MCF 10A (cell line): ENCODE measurements around the gene TRIM59. TPM values are rescaled to one million over a fixed set of nuclear protein-coding genes. Genes with fewer than 3 reads are reported as not detected.

Source experiments
- BruUV-seq: library from RNA; stranded (reverse); fragments of 400-500 nt; replicated peaks from 2 replicates; lab custom pipeline; 2021; lab: Mats Ljungman, UMichigan
- CTCF ChIA-PET: fragments of 300-600 bp; sonication (Branson Sonifier 250); formaldehyde crosslinking; extraction: SDS; loops from one replicate; lab custom pipeline; 2021; ENCODE audit warnings: antibody characterized with exemption, inconsistent platforms; lab: Yijun Ruan, JAX
- POLR2A ChIA-PET: fragments of 300-600, 350-650 bp; sonication (Branson Sonifier 250); formaldehyde crosslinking; extraction: SDS; loops from one replicate; lab custom pipeline; 2020; ENCODE audit warnings: antibody characterized with exemption, inconsistent platforms; lab: Yijun Ruan, JAX
- DNase-seq: peaks from one replicate; pipeline ENCODE4 v3.0.0-alpha.2; 2018; ENCODE audit not compliant: unreplicated experiment
- H3K27ac Mint-ChIP-seq: one replicate; pipeline ENCODE4 v1.8.0; 2022; ENCODE audit warnings: mild to moderate bottlenecking, low read depth, mixed read lengths; ENCODE audit not compliant: unreplicated experiment
- H3K27me3 Mint-ChIP-seq: one replicate; pipeline ENCODE4 v1.8.0; 2022; ENCODE audit warnings: mixed read lengths; ENCODE audit not compliant: insufficient read depth, unreplicated experiment
- H3K36me3 Mint-ChIP-seq: one replicate; pipeline ENCODE4 v1.8.0; 2022; ENCODE audit warnings: mild to moderate bottlenecking, moderate library complexity, mixed read lengths; ENCODE audit not compliant: insufficient read depth, unreplicated experiment
- H3K4me1 Mint-ChIP-seq: one replicate; pipeline ENCODE4 v1.8.0; 2022; ENCODE audit warnings: mixed read lengths; ENCODE audit not compliant: insufficient read depth, unreplicated experiment
- H3K4me3 Mint-ChIP-seq: one replicate; pipeline ENCODE4 v1.8.0; 2022; ENCODE audit warnings: mild to moderate bottlenecking, moderate library complexity, mixed read lengths; ENCODE audit not compliant: unreplicated experiment
- H3K9me3 Mint-ChIP-seq: one replicate; pipeline ENCODE4 v1.8.0; 2022; ENCODE audit warnings: mixed read lengths; ENCODE audit not compliant: unreplicated experiment
- intact Hi-C: fragments of 100-400 bp; cut with micrococcal nuclease; formaldehyde crosslinking; loops from 2 replicates; pipeline ENCODE4 v1.14.1; 2022
- total RNA-seq: library from RNA; stranded (reverse); gene quantifications from 2 replicates; pipeline ENCODE4 v1.2.3, GENCODE V29; 2022
- TF ChIP-seq, protein P1 (sequence below): fragments of 200-600 bp; IDR thresholded peaks from one replicate; pipeline ENCODE4 v1.8.0; 2022; ENCODE audit warnings: antibody characterized with exemption, mild to moderate bottlenecking; ENCODE audit not compliant: unreplicated experiment

TRIM59 gene
- total RNA-seq, 1 experiment from 2014 or later = 15.1 TPM

GRCh38 chr3:160451602-160452001 lies 2.0 kb upstream of the TRIM59 start:
- H3K4me1 Mint-ChIP-seq = no peaks in the 10 kb centered on the region
- no peaks in the 10 kb centered on the region for H3K27me3 Mint-ChIP-seq
- H3K9me3 Mint-ChIP-seq = no peaks in the 10 kb centered on the region
- H3K36me3 Mint-ChIP-seq = peaks cover 1% of the 10 kb centered on the region
- no peak overlapping the region for H3K4me3 Mint-ChIP-seq
- no peak overlapping the region for H3K27ac Mint-ChIP-seq
- intact Hi-C loops = no loop called here
- BruUV-seq = no TSS peak
- ChIA-PET CTCF (interaction anchor here (0.6 to 0.9 kb wide), 2 partner anchors 11 to 36 kb away, joined by 3 read pairs; no protein-coding TSS in a partner anchor), POLR2A (interaction anchor here (0.7 to 2.4 kb wide), 3 partner anchors 10 to 26 kb away, joined by 3 to 15 read pairs (median 3); no protein-coding TSS in a partner anchor)
- no peak for DNase-seq
- TF ChIP-seq, protein P1, sequence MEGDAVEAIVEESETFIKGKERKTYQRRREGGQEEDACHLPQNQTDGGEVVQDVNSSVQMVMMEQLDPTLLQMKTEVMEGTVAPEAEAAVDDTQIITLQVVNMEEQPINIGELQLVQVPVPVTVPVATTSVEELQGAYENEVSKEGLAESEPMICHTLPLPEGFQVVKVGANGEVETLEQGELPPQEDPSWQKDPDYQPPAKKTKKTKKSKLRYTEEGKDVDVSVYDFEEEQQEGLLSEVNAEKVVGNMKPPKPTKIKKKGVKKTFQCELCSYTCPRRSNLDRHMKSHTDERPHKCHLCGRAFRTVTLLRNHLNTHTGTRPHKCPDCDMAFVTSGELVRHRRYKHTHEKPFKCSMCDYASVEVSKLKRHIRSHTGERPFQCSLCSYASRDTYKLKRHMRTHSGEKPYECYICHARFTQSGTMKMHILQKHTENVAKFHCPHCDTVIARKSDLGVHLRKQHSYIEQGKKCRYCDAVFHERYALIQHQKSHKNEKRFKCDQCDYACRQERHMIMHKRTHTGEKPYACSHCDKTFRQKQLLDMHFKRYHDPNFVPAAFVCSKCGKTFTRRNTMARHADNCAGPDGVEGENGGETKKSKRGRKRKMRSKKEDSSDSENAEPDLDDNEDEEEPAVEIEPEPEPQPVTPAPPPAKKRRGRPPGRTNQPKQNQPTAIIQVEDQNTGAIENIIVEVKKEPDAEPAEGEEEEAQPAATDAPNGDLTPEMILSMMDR = no peak

DNA sequence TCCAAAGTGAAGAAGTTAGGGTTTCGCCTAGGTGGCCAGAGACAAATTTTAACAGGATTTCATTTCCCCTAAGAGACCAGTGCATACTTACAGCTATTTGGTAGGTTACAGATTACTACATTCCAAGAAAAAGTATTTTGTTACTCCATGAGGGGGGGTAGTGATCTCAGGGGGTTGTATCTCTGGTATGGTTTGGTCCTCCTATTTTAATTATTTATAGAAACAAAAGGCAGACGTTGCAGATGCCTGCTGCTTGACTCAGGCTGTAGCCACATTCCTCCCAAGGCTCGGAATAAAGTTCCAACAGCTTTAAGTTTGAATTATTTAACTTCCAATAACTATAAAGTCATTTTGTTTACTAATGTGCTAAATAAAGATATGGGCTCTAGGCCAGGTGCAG lies 1.3 kb upstream of the TRIM59 start:
- TF ChIP-seq, protein P1 = no peak
- intact Hi-C loops = no loop called here
- no peaks in the 10 kb centered on the region for H3K27me3 Mint-ChIP-seq

GRCh38 chr3:160448845-160449635 lies 546 bp downstream of the TRIM59 start:
- DNase-seq = peak; percentile 46
- intact Hi-C loops = loop anchor here (5.0 kb wide), 3 partner anchors 38 to 113 kb away; no protein-coding TSS in a partner anchor
- Mint-ChIP-seq H3K27me3 (no peaks in the 10 kb centered on the region), H3K27ac (peak overlapping the region; percentile 95), H3K9me3 (no peaks in the 10 kb centered on the region), H3K4me3 (peak overlapping the region; percentile 100), H3K4me1 (peaks cover 5% of the 10 kb centered on the region), H3K36me3 (peaks cover 9% of the 10 kb centered on the region)
- ChIA-PET CTCF (interaction anchor here (0.6 to 2.2 kb wide), 7 partner anchors 13 to 442 kb away, joined by 3 to 10 read pairs (median 3); no protein-coding TSS in a partner anchor), POLR2A (interaction anchor here (0.6 to 3.2 kb wide), 26 partner anchors 13 to 772 kb away, joined by 3 to 31 read pairs (median 5); partner anchors contain the start of genes IFT80, KPNA4, NMD3 and SMC4)
- TF ChIP-seq, protein P1 = no peak
- TSS peak; percentile 54 for BruUV-seq

More for the DNA sequence above, 1.3 kb upstream of the TRIM59 start:
- H3K9me3 Mint-ChIP-seq = no peaks in the 10 kb centered on the region
- POLR2A ChIA-PET = interaction anchor here (0.8 to 2.4 kb wide), 4 partner anchors 11 to 34 kb away, joined by 3 to 15 read pairs (median 4); no protein-coding TSS in a partner anchor
- DNase-seq = peak; percentile 13
- H3K4me3 Mint-ChIP-seq = no peak overlapping the region
- no peak overlapping the region for H3K27ac Mint-ChIP-seq
- CTCF ChIA-PET = interaction anchor here (0.6 to 2.2 kb wide), 6 partner anchors 12 to 229 kb away, joined by 3 to 7 read pairs (median 4); no protein-coding TSS in a partner anchor
- BruUV-seq = no TSS peak
- peaks cover 5% of the 10 kb centered on the region for H3K4me1 Mint-ChIP-seq
- peaks cover 9% of the 10 kb centered on the region for H3K36me3 Mint-ChIP-seq

- H3K4me3 Mint-ChIP-seq = peak overlapping the region; percentile 100
- H3K27ac Mint-ChIP-seq = no peak overlapping the region
- no peaks in the 10 kb centered on the region for H3K9me3 Mint-ChIP-seq
- ChIA-PET CTCF (interaction anchor here (0.6 to 1.0 kb wide), 3 partner anchors 8 to 624 kb away, joined by 3 to 4 read pairs (median 3); no protein-coding TSS in a partner anchor), POLR2A (interaction anchor here (0.9 to 3.2 kb wide), 6 partner anchors 11 to 593 kb away, joined by 3 to 31 read pairs (median 14); partner anchors contain the start of genes IFT80 and SMC4)
- intact Hi-C loops = loop anchor here (5.0 kb wide), 3 partner anchors 40 to 115 kb away; no protein-coding TSS in a partner anchor
- peak; percentile 45 for DNase-seq
- peaks cover 5% of the 10 kb centered on the region for H3K4me1 Mint-ChIP-seq
- no TSS peak for BruUV-seq
- H3K27me3 Mint-ChIP-seq = no peaks in the 10 kb centered on the region
- TF ChIP-seq, protein P1 = no peak
- H3K36me3 Mint-ChIP-seq = peaks cover 9% of the 10 kb centered on the region
Observed at GRCh38 chr3:160447544-160447943, 2.0 kb downstream of the TRIM59 start.
